ENCODE results near the gene CD4.

CD4 gene

GRCh38 chr12:6796576-6796975, 7.2 kb downstream of the CD4 start:
- no peak for TF ChIP-seq CTCF (IDR thresholded peaks at IDR 0.05)

- no peak for TF ChIP-seq CTCF (IDR thresholded peaks at IDR 0.05)
Measured at GRCh38 chr12:6799147-6799546, 9.8 kb downstream of the CD4 start.

- no peak for TF ChIP-seq CTCF (IDR thresholded peaks at IDR 0.05)
Measured at GRCh38 chr12:6807170-6807569, 17.8 kb downstream of the CD4 start.

- no peak for TF ChIP-seq CTCF (IDR thresholded peaks at IDR 0.05)
Measured at GRCh38 chr12:6809056-6809455, 19.7 kb downstream of the CD4 start.

- TF ChIP-seq CTCF (IDR thresholded peaks at IDR 0.05) = no peak
Measured at GRCh38 chr12:6810758-6811157, 21.4 kb downstream of the CD4 start.

GRCh38 chr12:6813363-6813762, 24.0 kb downstream of the CD4 start:
- TF ChIP-seq CTCF (IDR thresholded peaks at IDR 0.05) = no peak

- no peak for TF ChIP-seq CTCF (IDR thresholded peaks at IDR 0.05)
Measured at GRCh38 chr12:6816598-6816997, 27.3 kb downstream of the CD4 start.

GRCh38 chr12:6817098-6817497, 27.8 kb downstream of the CD4 start:
- no peak for TF ChIP-seq CTCF (IDR thresholded peaks at IDR 0.05)
